HL-60 (cell line): ENCODE data around the gene FRMD3.
A peak's percentile ranks its signal among the peaks of the same experiment; 100 is the strongest.

Experiments used
- DNase-seq, 2 experiments: peaks; one replicate each; pipeline ENCODE4 v3.0.0-alpha.2; 2010 to 2020; ENCODE audit warnings: low read depth in 1 of 2, low spot score in 1 of 2
- H3K27ac ChIP-seq: fragments of 250-450 bp; sonication (Bioruptor Pico); replicated peaks from 2 replicates; pipeline ENCODE4 v1.5.1; 2020; ENCODE audit warnings: mild to moderate bottlenecking, moderate library complexity
- H3K27me3 ChIP-seq: fragments of 250-450 bp; sonication (Bioruptor Pico); 2 replicates; pipeline ENCODE4 v1.5.1; 2021; ENCODE audit warnings: mild to moderate bottlenecking, moderate library complexity; ENCODE audit not compliant: insufficient read depth, poor library complexity, severe bottlenecking
- H3K4me3 ChIP-seq: replicated peaks from 2 replicates; pipeline ENCODE4 v1.5.1; 2011; ENCODE audit warnings: mild to moderate bottlenecking, control low read depth, low read length; ENCODE audit not compliant: insufficient read depth
- GABPA ChIP-seq: IDR thresholded peaks from 2 replicates; pipeline ENCODE4 v1.6.1; 2012; ENCODE audit warnings: low read depth
- POLR2AphosphoS5 ChIP-seq: IDR thresholded peaks from 2 replicates; pipeline ENCODE4 v1.6.1; 2012; ENCODE audit warnings: low read depth
- SPI1 ChIP-seq: IDR thresholded peaks from 2 replicates; pipeline ENCODE4 v1.6.1; 2012; ENCODE audit warnings: low read depth, mild to moderate bottlenecking, borderline replicate concordance
- TF ChIP-seq, protein P1 (sequence below): IDR thresholded peaks from one replicate; pipeline ENCODE4 v1.5.1; 2011; ENCODE audit warnings: low read length, control low read depth, inconsistent platforms; ENCODE audit not compliant: insufficient read depth
- TF ChIP-seq, protein P2 (sequence below): IDR thresholded peaks from 2 replicates; pipeline ENCODE4 v1.6.1; 2012; ENCODE audit warnings: low read depth; ENCODE audit not compliant: insufficient replicate concordance

FRMD3 gene

DNA sequence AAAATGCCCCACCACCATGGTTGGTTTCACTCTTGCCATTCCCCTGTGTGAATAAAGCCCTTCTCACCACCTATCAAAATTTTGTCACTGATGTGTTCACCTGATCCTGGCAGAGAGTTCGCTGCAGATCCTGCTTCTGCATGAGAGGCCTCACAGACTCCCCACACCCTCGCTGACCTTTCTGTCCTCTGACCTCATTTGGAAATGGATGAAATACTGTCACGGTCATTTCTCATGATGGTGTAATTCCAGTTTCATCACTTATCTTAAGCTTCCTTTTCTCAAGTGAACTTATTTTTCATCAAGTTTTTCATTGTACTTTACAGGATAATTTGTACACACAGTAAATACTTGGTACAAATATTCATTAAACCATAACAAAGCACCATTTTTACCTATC, 131.3 kb downstream of the FRMD3 start:
- H3K4me3 ChIP-seq = no peak overlapping the region
- TF ChIP-seq GABPA (no peak), SPI1 (no peak), POLR2AphosphoS5 (no peak)
- TF ChIP-seq, protein P1, sequence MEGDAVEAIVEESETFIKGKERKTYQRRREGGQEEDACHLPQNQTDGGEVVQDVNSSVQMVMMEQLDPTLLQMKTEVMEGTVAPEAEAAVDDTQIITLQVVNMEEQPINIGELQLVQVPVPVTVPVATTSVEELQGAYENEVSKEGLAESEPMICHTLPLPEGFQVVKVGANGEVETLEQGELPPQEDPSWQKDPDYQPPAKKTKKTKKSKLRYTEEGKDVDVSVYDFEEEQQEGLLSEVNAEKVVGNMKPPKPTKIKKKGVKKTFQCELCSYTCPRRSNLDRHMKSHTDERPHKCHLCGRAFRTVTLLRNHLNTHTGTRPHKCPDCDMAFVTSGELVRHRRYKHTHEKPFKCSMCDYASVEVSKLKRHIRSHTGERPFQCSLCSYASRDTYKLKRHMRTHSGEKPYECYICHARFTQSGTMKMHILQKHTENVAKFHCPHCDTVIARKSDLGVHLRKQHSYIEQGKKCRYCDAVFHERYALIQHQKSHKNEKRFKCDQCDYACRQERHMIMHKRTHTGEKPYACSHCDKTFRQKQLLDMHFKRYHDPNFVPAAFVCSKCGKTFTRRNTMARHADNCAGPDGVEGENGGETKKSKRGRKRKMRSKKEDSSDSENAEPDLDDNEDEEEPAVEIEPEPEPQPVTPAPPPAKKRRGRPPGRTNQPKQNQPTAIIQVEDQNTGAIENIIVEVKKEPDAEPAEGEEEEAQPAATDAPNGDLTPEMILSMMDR = no peak
- TF ChIP-seq, protein P2, sequence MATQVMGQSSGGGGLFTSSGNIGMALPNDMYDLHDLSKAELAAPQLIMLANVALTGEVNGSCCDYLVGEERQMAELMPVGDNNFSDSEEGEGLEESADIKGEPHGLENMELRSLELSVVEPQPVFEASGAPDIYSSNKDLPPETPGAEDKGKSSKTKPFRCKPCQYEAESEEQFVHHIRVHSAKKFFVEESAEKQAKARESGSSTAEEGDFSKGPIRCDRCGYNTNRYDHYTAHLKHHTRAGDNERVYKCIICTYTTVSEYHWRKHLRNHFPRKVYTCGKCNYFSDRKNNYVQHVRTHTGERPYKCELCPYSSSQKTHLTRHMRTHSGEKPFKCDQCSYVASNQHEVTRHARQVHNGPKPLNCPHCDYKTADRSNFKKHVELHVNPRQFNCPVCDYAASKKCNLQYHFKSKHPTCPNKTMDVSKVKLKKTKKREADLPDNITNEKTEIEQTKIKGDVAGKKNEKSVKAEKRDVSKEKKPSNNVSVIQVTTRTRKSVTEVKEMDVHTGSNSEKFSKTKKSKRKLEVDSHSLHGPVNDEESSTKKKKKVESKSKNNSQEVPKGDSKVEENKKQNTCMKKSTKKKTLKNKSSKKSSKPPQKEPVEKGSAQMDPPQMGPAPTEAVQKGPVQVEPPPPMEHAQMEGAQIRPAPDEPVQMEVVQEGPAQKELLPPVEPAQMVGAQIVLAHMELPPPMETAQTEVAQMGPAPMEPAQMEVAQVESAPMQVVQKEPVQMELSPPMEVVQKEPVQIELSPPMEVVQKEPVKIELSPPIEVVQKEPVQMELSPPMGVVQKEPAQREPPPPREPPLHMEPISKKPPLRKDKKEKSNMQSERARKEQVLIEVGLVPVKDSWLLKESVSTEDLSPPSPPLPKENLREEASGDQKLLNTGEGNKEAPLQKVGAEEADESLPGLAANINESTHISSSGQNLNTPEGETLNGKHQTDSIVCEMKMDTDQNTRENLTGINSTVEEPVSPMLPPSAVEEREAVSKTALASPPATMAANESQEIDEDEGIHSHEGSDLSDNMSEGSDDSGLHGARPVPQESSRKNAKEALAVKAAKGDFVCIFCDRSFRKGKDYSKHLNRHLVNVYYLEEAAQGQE = no peak
- peak overlapping the region; percentile 50 for H3K27ac ChIP-seq
- no peaks in the 10 kb centered on the region for H3K27me3 ChIP-seq
- peak; percentile 52 for DNase-seq

DNA sequence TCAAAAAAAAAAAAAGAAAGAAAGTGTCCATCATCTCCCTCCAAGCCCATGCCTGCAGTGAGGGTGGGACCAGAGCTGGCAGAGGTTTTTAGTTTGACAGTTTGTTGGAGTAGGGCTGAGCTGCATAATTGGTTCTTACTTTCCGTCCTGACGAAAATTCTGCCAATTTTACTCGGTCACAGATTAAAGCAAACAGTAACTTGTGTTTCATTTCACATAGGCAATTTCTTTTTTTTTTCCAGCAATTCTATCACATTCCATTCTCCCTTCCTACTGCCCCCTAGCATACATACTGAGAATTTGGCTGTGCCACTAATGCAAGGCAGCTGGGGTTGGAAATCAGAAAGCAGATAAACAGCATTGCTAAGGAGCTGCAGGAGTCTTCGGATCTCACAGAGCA, 132.4 kb downstream of the FRMD3 start:
- Histone ChIP-seq H3K27me3 (no peaks in the 10 kb centered on the region), H3K27ac (no peak overlapping the region), H3K4me3 (no peak overlapping the region)
- TF ChIP-seq GABPA (no peak), SPI1 (no peak)
- DNase-seq = no peak

DNA sequence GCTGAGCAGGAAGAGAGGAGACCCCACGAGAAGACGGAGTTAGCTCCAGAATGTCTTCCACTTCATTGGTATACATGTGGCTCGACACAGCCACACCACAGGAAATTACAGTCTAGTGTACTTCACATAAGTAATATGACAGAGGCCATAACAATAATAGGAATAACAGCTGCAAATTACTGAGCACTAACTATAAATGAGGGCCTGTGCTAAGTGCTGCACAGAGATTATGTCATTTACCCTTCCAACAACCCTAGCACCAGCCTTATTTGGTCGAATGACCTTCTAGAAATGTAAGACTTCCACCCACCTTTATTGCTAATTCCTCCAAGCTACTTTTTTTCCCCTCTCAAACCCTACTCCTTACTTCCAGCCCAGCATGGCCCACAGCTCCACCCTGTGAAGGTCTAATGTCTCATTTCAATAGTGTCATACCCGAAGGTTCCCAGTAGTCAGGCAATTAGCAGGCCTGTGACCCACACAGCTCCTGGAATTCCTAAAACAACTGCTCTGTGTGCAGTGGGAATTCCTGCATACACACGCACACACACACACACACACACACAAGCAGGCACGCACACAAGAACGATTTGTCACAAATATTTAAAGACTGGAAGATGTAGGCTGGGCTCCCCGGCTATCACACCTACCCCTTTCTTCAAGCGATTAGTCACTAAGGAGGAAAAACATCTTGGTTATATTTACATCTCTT, 134.5 kb downstream of the FRMD3 start:
- Histone ChIP-seq H3K27me3 (no peaks in the 10 kb centered on the region), H3K27ac (no peak overlapping the region), H3K4me3 (no peak overlapping the region)
- no peak for DNase-seq
- TF ChIP-seq, protein P2 = no peak
- TF ChIP-seq GABPA (no peak), POLR2AphosphoS5 (no peak), SPI1 (no peak)
- TF ChIP-seq, protein P1 = no peak

DNA sequence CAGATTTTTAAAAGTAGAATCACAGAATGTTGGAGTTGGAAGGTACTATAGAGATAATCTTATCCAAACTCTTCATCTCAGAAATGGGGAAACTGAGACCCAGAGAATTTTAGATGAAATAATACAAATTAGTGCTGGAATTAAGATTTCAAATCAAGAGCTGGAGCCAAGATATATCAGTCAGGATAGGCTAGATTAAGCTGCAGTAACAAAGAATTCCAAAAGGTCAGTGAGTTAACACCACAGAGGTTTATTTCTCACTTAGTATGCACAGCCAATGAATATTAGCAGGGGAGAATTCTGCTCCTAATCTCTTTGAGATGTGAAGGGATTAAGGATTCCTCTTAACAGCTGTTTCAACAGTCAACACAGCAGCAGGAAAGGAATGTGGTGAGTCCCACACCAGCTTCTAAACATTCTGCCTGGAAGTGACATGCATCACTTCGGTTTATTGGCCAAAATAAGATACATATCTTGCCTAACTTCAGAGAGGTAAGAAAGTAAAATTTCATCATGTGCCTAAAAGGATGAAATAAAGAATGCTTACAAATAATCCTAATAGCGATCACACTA, 136.8 kb downstream of the FRMD3 start:
- Histone ChIP-seq H3K4me3 (no peak overlapping the region), H3K27me3 (no peaks in the 10 kb centered on the region), H3K27ac (no peak overlapping the region)
- no peak for DNase-seq
- TF ChIP-seq SPI1 (no peak), POLR2AphosphoS5 (no peak), GABPA (no peak)
- TF ChIP-seq, protein P2 = no peak
- TF ChIP-seq, protein P1 = no peak
